ENCODE measurements around the gene EXOC3L1. TPM values are rescaled to one million over a fixed set of nuclear protein-coding genes. Genes with fewer than 3 reads are reported as not detected.

Gene EXOC3L1
- total and polyA plus RNA-seq, 2 of the 13 experiments (the other 11 are each of a cell fraction or from before 2014, with no cell fraction given) = 0.12 TPM; not detected in 1

DNA sequence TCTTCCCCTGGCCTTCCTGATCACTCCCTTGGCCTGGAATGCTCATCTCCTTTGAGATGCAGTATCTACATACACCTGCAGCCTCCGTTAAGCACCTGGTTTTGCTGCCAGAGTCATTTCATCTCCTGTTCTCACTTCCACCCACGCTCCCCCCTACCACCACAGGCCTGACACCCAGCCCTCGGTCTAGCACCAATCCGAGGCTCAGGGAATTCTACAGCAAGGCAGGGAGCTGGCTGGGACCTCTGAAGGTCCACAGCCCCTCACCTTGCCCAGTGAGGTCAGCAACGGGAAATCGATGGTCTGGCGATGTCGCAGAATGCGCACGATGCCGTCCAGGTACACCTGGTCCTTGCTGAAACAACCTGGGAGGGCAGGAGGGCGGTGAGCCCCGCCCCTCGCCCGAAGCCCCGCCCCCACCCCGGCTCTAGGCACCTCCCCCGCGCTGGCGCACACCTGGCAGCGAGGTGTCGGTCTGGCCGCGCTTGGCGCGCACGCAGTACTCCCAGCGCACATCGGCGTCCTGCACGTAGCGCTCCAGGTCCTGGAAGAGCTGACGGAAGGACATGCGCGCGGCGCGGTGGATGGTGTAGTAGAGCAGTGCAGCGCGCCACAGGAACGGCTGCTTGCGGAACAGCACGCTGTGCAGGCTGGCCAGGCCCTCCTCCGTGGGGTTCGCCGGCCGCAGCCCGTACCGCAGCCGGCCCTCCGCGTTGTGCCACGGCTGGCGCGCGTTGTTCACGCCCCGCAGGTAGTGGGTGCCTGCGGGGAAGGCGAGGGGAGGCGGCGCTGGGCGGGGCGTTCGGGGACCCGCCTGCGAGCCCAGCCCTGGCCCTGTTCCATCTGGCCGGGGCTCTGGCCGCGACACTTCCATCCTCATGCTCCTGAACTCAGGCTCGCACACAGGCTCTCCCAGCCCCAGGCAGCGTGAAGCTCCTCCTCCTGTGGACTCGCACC, 11.9 kb downstream of the EXOC3L1 start (continued):
- TF ChIP-seq ZNF883 (CRISPR knock-in tag; IDR thresholded peaks at IDR 0.05; ENCODE audit: not compliant biosample characterization) (peak; percentile 86), FOXP1 (IDR thresholded peaks at IDR 0.05) (no peak), FOXP1 (CRISPR knock-in tag; IDR thresholded peaks at IDR 0.05) (no peak), SAP130 (CRISPR knock-in tag; IDR thresholded peaks at IDR 0.05; ENCODE audit: low read depth) (peak; percentile 80), ZNF101 (CRISPR knock-in tag; IDR thresholded peaks at IDR 0.05; ENCODE audit: borderline replicate concordance, low read depth) (no peak; the same call in 1 of the 2 replicates), NR3C1 (CRISPR knock-in tag; IDR thresholded peaks at IDR 0.05) (no peak), ZNF484 (CRISPR knock-in tag; IDR thresholded peaks at IDR 0.05; ENCODE audit: borderline replicate concordance, low read depth) (no peak), ZNF614 (CRISPR knock-in tag; IDR thresholded peaks at IDR 0.05; ENCODE audit: borderline replicate concordance) (no peak), POLR2G (IDR thresholded peaks at IDR 0.05; ENCODE audit: low read depth, low read length) (peak; percentile 59), CCAR2 (optimal IDR thresholded peaks at IDR 0.05; ENCODE audit: low read depth, low read length) (no peak), ZFP62 (CRISPR knock-in tag; IDR thresholded peaks at IDR 0.05) (no peak), SMC3 (IDR thresholded peaks at IDR 0.05; ENCODE audit: low read length) (no peak), ZBTB3 (CRISPR knock-in tag; IDR thresholded peaks at IDR 0.05; ENCODE audit: borderline replicate concordance, low read depth) (no peak), XBP1 (CRISPR knock-in tag; IDR thresholded peaks at IDR 0.05) (no peak), MZF1 (CRISPR knock-in tag; IDR thresholded peaks at IDR 0.05; ENCODE audit: borderline replicate concordance) (no peak), KLF13 (CRISPR knock-in tag; IDR thresholded peaks at IDR 0.05) (peak; percentile 60; the same call in 1 of the 2 replicates), ZFP36L1 (CRISPR knock-in tag; IDR thresholded peaks at IDR 0.05) (no peak), MAF1 (CRISPR knock-in tag; IDR thresholded peaks at IDR 0.05; ENCODE audit: borderline replicate concordance) (0 out of 2 replicates have a peak, but pooled peaks have one; percentile 10), ZNF292 (CRISPR knock-in tag; IDR thresholded peaks at IDR 0.05; ENCODE audit: borderline replicate concordance, low read depth) (no peak), CHD2 (IDR thresholded peaks at IDR 0.05; ENCODE audit: low read depth, low read length) (no peak), KMT2A (CRISPR knock-in tag; IDR thresholded peaks at IDR 0.05) (no peak)
- TF ChIP-seq, protein P1, sequence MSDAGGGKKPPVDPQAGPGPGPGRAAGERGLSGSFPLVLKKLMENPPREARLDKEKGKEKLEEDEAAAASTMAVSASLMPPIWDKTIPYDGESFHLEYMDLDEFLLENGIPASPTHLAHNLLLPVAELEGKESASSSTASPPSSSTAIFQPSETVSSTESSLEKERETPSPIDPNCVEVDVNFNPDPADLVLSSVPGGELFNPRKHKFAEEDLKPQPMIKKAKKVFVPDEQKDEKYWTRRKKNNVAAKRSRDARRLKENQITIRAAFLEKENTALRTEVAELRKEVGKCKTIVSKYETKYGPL (CRISPR knock-in tag; IDR thresholded peaks at IDR 0.05) = no peak
- TF ChIP-seq, protein P2, sequence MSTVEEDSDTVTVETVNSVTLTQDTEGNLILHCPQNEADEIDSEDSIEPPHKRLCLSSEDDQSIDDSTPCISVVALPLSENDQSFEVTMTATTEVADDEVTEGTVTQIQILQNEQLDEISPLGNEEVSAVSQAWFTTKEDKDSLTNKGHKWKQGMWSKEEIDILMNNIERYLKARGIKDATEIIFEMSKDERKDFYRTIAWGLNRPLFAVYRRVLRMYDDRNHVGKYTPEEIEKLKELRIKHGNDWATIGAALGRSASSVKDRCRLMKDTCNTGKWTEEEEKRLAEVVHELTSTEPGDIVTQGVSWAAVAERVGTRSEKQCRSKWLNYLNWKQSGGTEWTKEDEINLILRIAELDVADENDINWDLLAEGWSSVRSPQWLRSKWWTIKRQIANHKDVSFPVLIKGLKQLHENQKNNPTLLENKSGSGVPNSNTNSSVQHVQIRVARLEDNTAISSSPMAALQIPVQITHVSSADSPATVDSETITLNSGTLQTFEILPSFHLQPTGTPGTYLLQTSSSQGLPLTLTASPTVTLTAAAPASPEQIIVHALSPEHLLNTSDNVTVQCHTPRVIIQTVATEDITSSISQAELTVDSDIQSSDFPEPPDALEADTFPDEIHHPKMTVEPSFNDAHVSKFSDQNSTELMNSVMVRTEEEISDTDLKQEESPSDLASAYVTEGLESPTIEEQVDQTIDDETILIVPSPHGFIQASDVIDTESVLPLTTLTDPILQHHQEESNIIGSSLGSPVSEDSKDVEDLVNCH (CRISPR knock-in tag; IDR thresholded peaks at IDR 0.05) = peak; percentile 61; the same call in 1 of the 2 replicates
- TF ChIP-seq, protein P3, sequence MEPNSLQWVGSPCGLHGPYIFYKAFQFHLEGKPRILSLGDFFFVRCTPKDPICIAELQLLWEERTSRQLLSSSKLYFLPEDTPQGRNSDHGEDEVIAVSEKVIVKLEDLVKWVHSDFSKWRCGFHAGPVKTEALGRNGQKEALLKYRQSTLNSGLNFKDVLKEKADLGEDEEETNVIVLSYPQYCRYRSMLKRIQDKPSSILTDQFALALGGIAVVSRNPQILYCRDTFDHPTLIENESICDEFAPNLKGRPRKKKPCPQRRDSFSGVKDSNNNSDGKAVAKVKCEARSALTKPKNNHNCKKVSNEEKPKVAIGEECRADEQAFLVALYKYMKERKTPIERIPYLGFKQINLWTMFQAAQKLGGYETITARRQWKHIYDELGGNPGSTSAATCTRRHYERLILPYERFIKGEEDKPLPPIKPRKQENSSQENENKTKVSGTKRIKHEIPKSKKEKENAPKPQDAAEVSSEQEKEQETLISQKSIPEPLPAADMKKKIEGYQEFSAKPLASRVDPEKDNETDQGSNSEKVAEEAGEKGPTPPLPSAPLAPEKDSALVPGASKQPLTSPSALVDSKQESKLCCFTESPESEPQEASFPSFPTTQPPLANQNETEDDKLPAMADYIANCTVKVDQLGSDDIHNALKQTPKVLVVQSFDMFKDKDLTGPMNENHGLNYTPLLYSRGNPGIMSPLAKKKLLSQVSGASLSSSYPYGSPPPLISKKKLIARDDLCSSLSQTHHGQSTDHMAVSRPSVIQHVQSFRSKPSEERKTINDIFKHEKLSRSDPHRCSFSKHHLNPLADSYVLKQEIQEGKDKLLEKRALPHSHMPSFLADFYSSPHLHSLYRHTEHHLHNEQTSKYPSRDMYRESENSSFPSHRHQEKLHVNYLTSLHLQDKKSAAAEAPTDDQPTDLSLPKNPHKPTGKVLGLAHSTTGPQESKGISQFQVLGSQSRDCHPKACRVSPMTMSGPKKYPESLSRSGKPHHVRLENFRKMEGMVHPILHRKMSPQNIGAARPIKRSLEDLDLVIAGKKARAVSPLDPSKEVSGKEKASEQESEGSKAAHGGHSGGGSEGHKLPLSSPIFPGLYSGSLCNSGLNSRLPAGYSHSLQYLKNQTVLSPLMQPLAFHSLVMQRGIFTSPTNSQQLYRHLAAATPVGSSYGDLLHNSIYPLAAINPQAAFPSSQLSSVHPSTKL (CRISPR knock-in tag; IDR thresholded peaks at IDR 0.05) = 0 out of 2 replicates have a peak, but pooled peaks have one; percentile 8

All from HepG2 (cell line).